DOHH2 (cell line): Measurements from ENCODE around the gene DNAJC28.

ENCODE experiments used
- H3F3A ChIP-seq: fragments of 200-600 bp; sonication (generic), shearing (Covaris generic); 2 replicates; pipeline ENCODE4 v1.6.0; 2016; ENCODE audit warnings: antibody characterized with exemption, mild to moderate bottlenecking; ENCODE audit not compliant: control insufficient read depth, insufficient read depth
- H3K27ac ChIP-seq: fragments of 200-600 bp; sonication (generic); 2 replicates; pipeline ENCODE4 v1.5.1; 2014; ENCODE audit warnings: low read depth, mild to moderate bottlenecking, low read length, moderate library complexity
- H3K27me3 ChIP-seq: fragments of 200-600 bp; sonication (generic); 2 replicates; pipeline ENCODE4 v1.6.1; 2014; ENCODE audit warnings: mild to moderate bottlenecking, low read length, mixed read lengths; ENCODE audit not compliant: control insufficient read depth
- H3K36me3 ChIP-seq: fragments of 200-600 bp; sonication (generic); 2 replicates; pipeline ENCODE4 v1.6.1; 2014; ENCODE audit warnings: mild to moderate bottlenecking, low read length, moderate library complexity, mixed read lengths; ENCODE audit not compliant: control insufficient read depth
- H3K4me1 ChIP-seq: fragments of 200-600 bp; sonication (generic); 2 replicates; pipeline ENCODE4 v1.6.1; 2014; ENCODE audit warnings: mild to moderate bottlenecking, low read length, mixed read lengths; ENCODE audit not compliant: control insufficient read depth
- H3K4me2 ChIP-seq: fragments of 200-600 bp; sonication (generic); 2 replicates; pipeline ENCODE4 v1.6.0; 2014; ENCODE audit warnings: mild to moderate bottlenecking, low read length, moderate library complexity
- H3K4me3 ChIP-seq: fragments of 200-600 bp; sonication (generic); 2 replicates; pipeline ENCODE4 v1.5.1; 2014; ENCODE audit warnings: mild to moderate bottlenecking, low read length, mixed read lengths
- H3K79me2 ChIP-seq: fragments of 200-600 bp; sonication (generic); 2 replicates; pipeline ENCODE4 v1.6.1; 2014; ENCODE audit warnings: mild to moderate bottlenecking, low read length, mixed read lengths; ENCODE audit not compliant: control insufficient read depth
- H3K9me2 ChIP-seq: fragments of 200-600 bp; sonication (generic); replicated peaks from 2 replicates; pipeline ENCODE4 v1.6.1; 2014; ENCODE audit warnings: mild to moderate bottlenecking, low read length, mixed read lengths; ENCODE audit not compliant: control insufficient read depth
- H3K9me3 ChIP-seq: fragments of 200-600 bp; sonication (generic); 2 replicates; pipeline ENCODE4 v1.6.1; 2014; ENCODE audit warnings: antibody characterized with exemption, low read length, mixed read lengths; ENCODE audit not compliant: control insufficient read depth, insufficient read depth
- H4K20me1 ChIP-seq: fragments of 200-600 bp; sonication (generic); 2 replicates; pipeline ENCODE4 v1.6.0; 2014; ENCODE audit warnings: low read depth, mild to moderate bottlenecking, antibody characterized with exemption, low read length, moderate library complexity; ENCODE audit not compliant: control insufficient read depth, insufficient read depth
- CTCF ChIP-seq: fragments of 200-600 bp; sonication (generic); IDR thresholded peaks from one replicate; pipeline ENCODE4 v1.5.1; 2014; ENCODE audit warnings: antibody characterized with exemption, mild to moderate bottlenecking, low read depth, low read length; ENCODE audit not compliant: poor library complexity, severe bottlenecking
- EZH2phosphoT487 ChIP-seq: fragments of 200-600 bp; sonication (generic); IDR thresholded peaks from 2 replicates; pipeline ENCODE4 v1.6.1; 2017; ENCODE audit warnings: borderline replicate concordance, mild to moderate bottlenecking, antibody characterized with exemption, low read length, moderate library complexity, mixed read lengths

Gene DNAJC28

GRCh38 chr21:33539616-33540015 lies 48.1 kb upstream of the DNAJC28 start:
- Histone ChIP-seq H3K27me3 (no peaks in the 10 kb centered on the region), H3K79me2 (peaks cover 88% of the 10 kb centered on the region), H3K36me3 (peaks cover 90% of the 10 kb centered on the region), H4K20me1 (peaks cover 12% of the 10 kb centered on the region; the same call in 1 of the 2 replicates), H3K4me2 (no peak overlapping the region), H3K4me1 (peaks cover 17% of the 10 kb centered on the region), H3F3A (peaks cover 10% of the 10 kb centered on the region; the same call in 1 of the 2 replicates), H3K9me2 (no peaks in the 10 kb centered on the region), H3K9me3 (no peaks in the 10 kb centered on the region), H3K27ac (no peak overlapping the region), H3K4me3 (no peak overlapping the region)
- TF ChIP-seq CTCF (no peak), EZH2phosphoT487 (no peak)

GRCh38 chr21:33537212-33537611 lies 45.7 kb upstream of the DNAJC28 start:
- peaks cover 66% of the 10 kb centered on the region for H3K79me2 ChIP-seq

GRCh38 chr21:33531007-33531406 lies 39.5 kb upstream of the DNAJC28 start:
- Histone ChIP-seq H3K36me3 (peaks cover 97% of the 10 kb centered on the region), H3K9me3 (no peaks in the 10 kb centered on the region)
- TF ChIP-seq CTCF = no peak

More at GRCh38 chr21:33537212-33537611, 45.7 kb upstream of the DNAJC28 start:
- Histone ChIP-seq H3K27me3 (no peaks in the 10 kb centered on the region), H3K27ac (no peak overlapping the region), H3F3A (peaks cover 7% of the 10 kb centered on the region; the same call in 1 of the 2 replicates), H3K9me2 (no peaks in the 10 kb centered on the region), H3K36me3 (peaks cover 90% of the 10 kb centered on the region), H3K4me2 (no peak overlapping the region), H3K4me3 (no peak overlapping the region), H3K9me3 (no peaks in the 10 kb centered on the region), H3K4me1 (peaks cover 13% of the 10 kb centered on the region), H4K20me1 (no peaks in the 10 kb centered on the region)
- TF ChIP-seq CTCF (no peak), EZH2phosphoT487 (no peak)

More at GRCh38 chr21:33531007-33531406, 39.5 kb upstream of the DNAJC28 start:
- Histone ChIP-seq H3K4me2 (no peak overlapping the region), H3K4me3 (no peak overlapping the region), H3F3A (peaks cover 11% of the 10 kb centered on the region), H3K4me1 (peaks cover 4% of the 10 kb centered on the region), H4K20me1 (no peaks in the 10 kb centered on the region), H3K79me2 (peaks cover 4% of the 10 kb centered on the region), H3K9me2 (no peaks in the 10 kb centered on the region), H3K27ac (no peak overlapping the region), H3K27me3 (no peaks in the 10 kb centered on the region)
